ENCODE data around the gene YIPF7. TPM values are rescaled to one million over a fixed set of nuclear protein-coding genes. Genes with fewer than 3 reads are reported as not detected.

Gene YIPF7
- not detected in 5 replicates for total RNA-seq (2022; extraction: Qiagen RNA extraction)

GRCh38 chr4:44651425-44651824 is at the start of gene YIPF7:
Gene YIPF7 (minus strand): TSS chr4:44651625. CDS start chr4:44650100, 1,525 bp downstream.

GRCh38 chr4:44678094-44679041 is 26.9 kb upstream of the YIPF7 start, which contains the start of gene GUF1:
Gene GUF1 (plus strand): TSS chr4:44678420. CDS start chr4:44678623, 203 bp downstream.

Other genes starting within 250 kb of the YIPF7 start
- gene KCTD8, start 202.8 kb downstream of the YIPF7 start, total RNA-seq (2022; extraction: Qiagen RNA extraction), result not detected in 5 replicates
- gene GUF1, start 26.8 kb upstream of the YIPF7 start, total RNA-seq (2022; extraction: Qiagen RNA extraction), result 7.9 to 10.1 TPM (median 8.8 TPM) in 5 replicates
- 7.9 to 11.4 TPM (median 10.0 TPM) in 5 replicates for gene GNPDA2, start 74.9 kb upstream of the YIPF7 start, total RNA-seq (2022; extraction: Qiagen RNA extraction)

Data from A549 treated with Mapracorat at 1 μM for 4 hours (cell line).